GM19455 (cell line): Measurements from ENCODE around the gene TMEM252.

Source experiments
- ATAC-seq: cut with Tn5 transposase; IDR thresholded peaks from one replicate; pipeline ENCODE4 v1.9.1; 2021; ENCODE audit not compliant: unreplicated experiment

TMEM252 gene

GRCh38 chr9:68545033-68545705 is 4.5 kb upstream of the TMEM252 start:
- ATAC-seq = peak; percentile 62

GRCh38 chr9:68541568-68541967 is 885 bp upstream of the TMEM252 start:
- ATAC-seq = no peak

- no peak for ATAC-seq
Measured at GRCh38 chr9:68538200-68538599, 2.5 kb downstream of the TMEM252 start.

GRCh38 chr9:68537616-68537880 is 3.1 kb downstream of the TMEM252 start:
- no peak for ATAC-seq

DNA sequence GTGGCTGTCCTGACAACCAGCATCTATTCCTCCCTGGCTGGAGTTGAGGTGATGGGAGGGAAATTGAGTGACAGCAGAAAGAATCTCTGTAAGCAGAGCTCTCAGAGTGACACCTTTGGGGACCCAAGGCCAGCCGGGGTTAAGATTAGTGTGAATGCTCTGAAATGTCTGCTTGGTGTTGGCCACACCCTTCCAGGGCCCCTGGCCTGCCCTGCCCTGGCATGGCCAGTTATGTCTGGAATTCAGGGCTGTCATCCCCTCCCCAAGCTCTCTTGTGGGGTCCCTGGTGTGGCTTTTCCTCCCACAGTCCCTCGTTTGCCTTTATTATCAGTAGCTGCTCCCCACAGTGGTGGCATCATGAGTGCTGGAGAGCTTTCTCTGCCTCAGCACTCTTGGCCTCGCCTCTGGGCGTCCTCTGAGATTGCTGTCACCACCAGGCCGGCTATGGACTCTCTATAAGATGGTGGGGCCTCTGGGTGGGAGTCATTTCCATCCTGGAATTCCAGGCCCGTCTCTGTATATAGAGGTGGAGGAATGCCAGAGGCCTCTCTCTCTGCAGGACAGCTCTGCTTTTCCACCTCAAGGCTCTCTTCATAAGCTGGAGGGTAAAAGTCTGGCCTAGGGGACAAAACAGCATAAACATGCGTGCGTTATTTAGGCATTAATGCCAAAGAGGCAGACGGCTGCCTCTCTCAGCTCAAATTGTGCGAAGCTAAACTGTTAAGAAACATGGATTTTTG is 3.6 kb downstream of the TMEM252 start:
- ATAC-seq = no peak

GRCh38 chr9:68533678-68534077 is 7.0 kb downstream of the TMEM252 start:
- no peak for ATAC-seq

DNA sequence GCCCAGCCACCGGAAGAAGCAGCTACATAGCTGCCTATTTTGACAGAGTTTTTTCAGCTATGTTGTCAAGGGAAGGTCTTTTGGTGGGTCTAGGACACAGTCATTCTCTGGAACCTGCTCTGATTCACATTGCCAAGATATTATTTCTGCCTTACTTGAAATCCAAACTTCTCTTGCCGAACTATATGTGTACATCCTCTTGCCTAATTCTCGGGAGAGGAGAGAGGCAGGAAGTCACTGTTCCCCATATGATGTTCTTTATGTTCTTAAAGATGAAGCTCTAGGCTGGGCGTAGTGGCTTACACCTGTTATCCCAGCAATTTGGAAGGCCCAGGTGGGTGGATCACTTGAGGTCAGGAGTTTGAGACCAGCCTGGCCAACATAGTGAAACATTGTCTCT is 8.6 kb downstream of the TMEM252 start:
- no peak for ATAC-seq

DNA sequence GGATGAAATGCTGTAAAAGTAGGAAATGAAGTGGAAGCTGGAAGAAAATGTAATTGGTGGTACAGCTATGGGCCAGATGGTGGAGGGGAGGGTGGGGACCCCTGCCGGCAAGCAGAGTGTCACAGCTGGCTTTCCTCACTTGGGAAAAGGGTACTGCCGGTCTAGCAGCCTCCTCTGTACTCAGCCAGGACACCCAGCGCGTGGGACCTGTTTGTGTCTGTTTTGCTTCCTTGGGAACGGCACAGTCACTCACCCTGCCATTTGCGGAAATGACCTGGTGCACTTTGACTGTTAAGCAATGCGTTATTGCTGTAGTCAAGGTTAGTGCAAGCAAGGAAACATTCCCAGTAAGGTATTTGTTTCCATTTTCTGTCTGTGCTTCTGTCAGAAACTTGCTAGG is 10.1 kb downstream of the TMEM252 start:
- no peak for ATAC-seq

DNA sequence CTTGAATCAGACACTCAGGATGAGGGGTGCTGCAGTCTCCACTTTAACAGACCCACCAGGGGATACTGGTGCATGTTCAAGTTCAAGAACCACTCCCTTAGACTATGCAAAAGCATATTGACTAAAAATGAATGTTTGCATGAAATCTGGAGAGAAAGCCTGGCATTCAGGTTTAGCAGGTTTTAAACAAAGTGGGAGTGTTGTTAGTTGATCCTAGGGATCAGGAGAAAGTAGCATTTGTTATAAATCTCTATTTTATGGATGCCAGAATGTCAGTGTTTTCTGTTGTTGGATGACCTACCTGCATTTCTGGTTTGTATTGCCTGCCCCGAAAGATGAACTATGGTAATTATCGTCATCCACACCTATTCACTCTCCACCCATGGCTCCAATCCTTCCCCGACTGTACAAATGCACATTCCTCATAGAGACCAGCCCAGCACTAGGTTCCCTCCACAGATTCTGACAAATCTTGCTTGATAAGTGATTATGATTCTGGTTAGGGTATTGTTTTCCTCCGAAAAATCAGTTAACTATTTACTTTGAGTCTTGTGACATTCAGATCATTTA is 17.2 kb downstream of the TMEM252 start:
- no peak for ATAC-seq

GRCh38 chr9:68522954-68523353 is 17.7 kb downstream of the TMEM252 start:
- no peak for ATAC-seq

DNA sequence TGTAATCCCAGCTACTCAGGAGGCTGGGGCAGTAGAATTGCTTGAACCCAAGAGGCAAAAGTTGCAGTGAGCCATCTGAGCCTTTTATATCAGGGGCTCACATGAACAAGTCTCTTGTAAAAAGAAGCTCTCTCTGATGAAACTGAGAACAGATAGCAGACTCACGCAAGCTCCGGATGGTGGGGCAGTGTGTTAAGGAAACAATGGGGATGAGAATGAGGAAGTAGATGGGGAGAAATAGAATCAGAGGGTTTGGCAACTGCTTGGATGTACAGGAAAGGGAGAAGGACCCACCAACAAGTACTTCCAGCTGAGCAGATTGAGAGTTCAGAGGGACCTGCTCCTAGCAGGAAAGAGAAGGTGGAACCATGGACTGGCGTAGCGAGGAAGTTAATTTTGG is 18.6 kb downstream of the TMEM252 start:
- ATAC-seq = no peak

DNA sequence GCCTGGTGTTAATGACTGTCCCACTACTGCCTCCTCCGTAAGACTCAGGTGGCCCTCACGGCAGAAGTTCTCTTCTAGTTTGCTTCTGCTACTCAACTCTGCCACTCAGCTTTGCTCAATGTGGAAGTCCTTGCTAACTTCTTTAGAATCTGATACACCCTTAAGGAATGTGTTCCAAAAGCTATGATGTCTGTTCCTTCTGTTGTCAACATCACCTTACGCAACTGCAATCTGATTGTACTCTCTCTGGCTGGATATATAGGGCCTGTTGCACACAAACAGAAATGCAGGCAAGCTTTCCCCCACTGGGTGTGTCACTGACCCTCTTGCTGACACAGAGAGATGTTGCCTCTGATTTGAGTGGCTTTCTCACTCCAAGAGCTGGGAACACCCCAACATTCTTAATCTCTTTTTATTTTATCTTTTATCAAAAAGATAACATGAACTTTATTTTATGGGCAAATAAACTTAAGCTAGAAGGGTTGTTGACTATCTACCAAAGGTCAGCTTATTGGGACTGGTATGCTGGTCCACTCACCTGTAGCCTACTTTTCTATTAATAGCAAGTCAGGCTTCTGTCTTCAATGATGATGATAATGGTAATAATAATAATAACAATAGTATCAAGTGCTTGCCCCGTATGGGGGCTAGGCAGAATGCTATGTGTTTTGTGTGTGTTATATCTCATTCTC is 25.2 kb downstream of the TMEM252 start:
- ATAC-seq = no peak

- no peak for ATAC-seq
Measured at GRCh38 chr9:68513981-68514380, 26.7 kb downstream of the TMEM252 start.

- ATAC-seq = no peak
Measured at GRCh38 chr9:68513385-68513784, 27.3 kb downstream of the TMEM252 start.

DNA sequence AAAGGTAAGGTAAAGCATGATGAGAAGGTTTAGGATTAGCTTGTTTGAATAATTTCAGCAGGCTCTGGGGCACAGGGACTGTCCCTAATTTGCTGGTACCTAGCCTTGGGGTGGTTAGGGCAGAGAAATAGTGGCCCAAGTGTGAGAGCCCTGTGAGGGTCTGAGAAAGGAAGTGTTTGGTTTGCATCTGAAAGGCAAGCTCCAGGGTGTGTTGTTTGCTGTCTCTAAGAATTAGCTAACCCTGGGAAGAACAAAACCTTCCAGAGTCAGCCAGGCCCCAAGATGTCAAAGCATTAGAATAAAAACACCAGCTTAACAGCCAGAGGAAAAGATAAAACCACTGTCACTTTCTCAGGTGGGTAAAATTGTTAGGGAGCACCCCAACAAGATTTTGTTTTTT is 31.0 kb downstream of the TMEM252 start:
- no peak for ATAC-seq

- no peak for ATAC-seq
Measured at GRCh38 chr9:68508547-68508946, 32.1 kb downstream of the TMEM252 start.

GRCh38 chr9:68507806-68508145 is 32.9 kb downstream of the TMEM252 start:
- no peak for ATAC-seq

GRCh38 chr9:68507130-68507805 is 33.4 kb downstream of the TMEM252 start:
- no peak for ATAC-seq

- ATAC-seq = no peak
Measured at GRCh38 chr9:68506551-68506950, 34.1 kb downstream of the TMEM252 start.

GRCh38 chr9:68505681-68506409 is 34.8 kb downstream of the TMEM252 start:
- ATAC-seq = no peak

DNA sequence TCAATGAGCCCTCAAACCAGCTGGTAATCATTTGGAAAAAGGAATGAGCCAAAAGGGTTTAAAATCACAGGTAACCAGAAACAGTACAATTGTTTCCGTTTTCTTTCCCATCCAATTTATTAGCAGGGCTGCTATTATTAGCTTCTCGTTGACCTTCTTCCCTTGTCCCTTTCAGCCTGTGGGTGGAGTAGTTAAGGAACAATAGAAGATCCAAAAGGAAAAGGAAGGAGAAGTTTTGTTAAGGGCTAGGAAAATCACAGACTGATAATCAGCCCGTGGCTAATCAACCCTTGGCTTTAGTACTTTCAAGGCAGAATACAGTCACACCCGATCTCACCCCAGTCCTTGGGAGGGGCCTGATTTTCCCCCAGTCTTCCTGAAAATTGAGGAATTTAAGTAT is 38.4 kb downstream of the TMEM252 start:
- no peak for ATAC-seq
